Measurements from ENCODE around the gene PRKAG1.

DNA sequence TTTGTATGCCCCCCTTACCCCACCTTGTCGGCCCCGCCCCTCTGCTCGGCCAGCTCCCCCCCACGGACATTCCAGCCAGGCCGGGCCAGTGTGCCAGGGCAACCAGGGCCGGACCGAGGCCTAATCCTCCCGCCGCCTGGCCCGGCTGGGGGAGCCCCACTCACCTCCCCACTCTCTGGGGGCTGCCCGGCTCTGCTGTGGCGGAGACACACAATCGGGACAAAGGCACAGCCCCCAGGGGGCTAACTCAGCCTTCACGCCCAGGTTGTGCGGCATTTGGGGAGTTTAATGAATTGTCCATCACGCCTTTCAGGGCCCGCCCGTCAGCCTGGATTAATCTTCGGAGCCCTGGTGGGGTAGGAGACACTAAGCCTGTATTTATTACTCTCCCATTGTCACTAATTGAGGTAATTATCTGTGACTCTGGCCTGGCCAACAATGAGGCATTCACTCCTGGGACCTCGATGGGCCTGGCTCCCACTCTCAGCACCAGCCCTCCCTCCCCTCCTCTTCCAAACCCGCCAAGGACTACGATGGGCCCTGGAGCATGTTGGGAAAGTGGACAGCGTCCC is 31.8 kb downstream of the PRKAG1 start:
- TF ChIP-seq, protein P1, sequence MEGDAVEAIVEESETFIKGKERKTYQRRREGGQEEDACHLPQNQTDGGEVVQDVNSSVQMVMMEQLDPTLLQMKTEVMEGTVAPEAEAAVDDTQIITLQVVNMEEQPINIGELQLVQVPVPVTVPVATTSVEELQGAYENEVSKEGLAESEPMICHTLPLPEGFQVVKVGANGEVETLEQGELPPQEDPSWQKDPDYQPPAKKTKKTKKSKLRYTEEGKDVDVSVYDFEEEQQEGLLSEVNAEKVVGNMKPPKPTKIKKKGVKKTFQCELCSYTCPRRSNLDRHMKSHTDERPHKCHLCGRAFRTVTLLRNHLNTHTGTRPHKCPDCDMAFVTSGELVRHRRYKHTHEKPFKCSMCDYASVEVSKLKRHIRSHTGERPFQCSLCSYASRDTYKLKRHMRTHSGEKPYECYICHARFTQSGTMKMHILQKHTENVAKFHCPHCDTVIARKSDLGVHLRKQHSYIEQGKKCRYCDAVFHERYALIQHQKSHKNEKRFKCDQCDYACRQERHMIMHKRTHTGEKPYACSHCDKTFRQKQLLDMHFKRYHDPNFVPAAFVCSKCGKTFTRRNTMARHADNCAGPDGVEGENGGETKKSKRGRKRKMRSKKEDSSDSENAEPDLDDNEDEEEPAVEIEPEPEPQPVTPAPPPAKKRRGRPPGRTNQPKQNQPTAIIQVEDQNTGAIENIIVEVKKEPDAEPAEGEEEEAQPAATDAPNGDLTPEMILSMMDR (IDR thresholded peaks at IDR 0.05), result no peak
- TF ChIP-seq POLR2A (IDR thresholded peaks at IDR 0.05), result no peak
